Measurements from ENCODE around the gene SPDYE16. TPM values are rescaled to one million over a fixed set of nuclear protein-coding genes. Genes with fewer than 3 reads are reported as not detected.
"Not testable (repeated sequence)": the region's sequence is repeated elsewhere in the genome, so short reads cannot be mapped to it uniquely, and the experiment has no call there.

The SPDYE16 gene
- total RNA-seq, 2 donors from 2014 or later, result 0.10 TPM; not detected in 1

GRCh38 chr7:76498583-76499200 is 44.4 kb downstream of the SPDYE16 start:
- H3K27ac Mint-ChIP-seq; DNase-seq (ENCODE audit: low spot score in 2 of 2); H3K9me3 Mint-ChIP-seq; H3K36me3 Mint-ChIP-seq: not testable (repeated sequence)
- ATAC-seq, result peak in 1 of 2 donors; percentile 15

GRCh38 chr7:76497918-76498582 is 45.0 kb downstream of the SPDYE16 start:
- H3K36me3 Mint-ChIP-seq; H3K27ac Mint-ChIP-seq; DNase-seq (ENCODE audit: low spot score in 2 of 2); ATAC-seq; H3K9me3 Mint-ChIP-seq: not testable (repeated sequence)

- not testable (repeated sequence) for H3K36me3 Mint-ChIP-seq; H3K9me3 Mint-ChIP-seq; DNase-seq (ENCODE audit: low spot score in 2 of 2); ATAC-seq; H3K27ac Mint-ChIP-seq
Measured at GRCh38 chr7:76495717-76496116, 47.4 kb downstream of the SPDYE16 start.

GRCh38 chr7:76492139-76492538 is 51.0 kb downstream of the SPDYE16 start:
- H3K27ac Mint-ChIP-seq, ATAC-seq: not testable (repeated sequence)

GRCh38 chr7:76487969-76488368 is 55.1 kb downstream of the SPDYE16 start:
- not testable (repeated sequence) for H3K27ac Mint-ChIP-seq; H3K36me3 Mint-ChIP-seq; ATAC-seq; H3K9me3 Mint-ChIP-seq; DNase-seq (ENCODE audit: low spot score in 2 of 2)

More at GRCh38 chr7:76492139-76492538, 51.0 kb downstream of the SPDYE16 start:
- not testable (repeated sequence) for H3K36me3 Mint-ChIP-seq; DNase-seq (ENCODE audit: low spot score in 2 of 2); H3K9me3 Mint-ChIP-seq

- H3K27ac Mint-ChIP-seq, result peak overlapping the region; percentile 71 to 92
- H3K9me3 Mint-ChIP-seq; H3K36me3 Mint-ChIP-seq; DNase-seq (ENCODE audit: low spot score in 2 of 2): not testable (repeated sequence)
- ATAC-seq, result peak; percentile 98 to 99
Measured at GRCh38 chr7:76486618-76487017, 56.5 kb downstream of the SPDYE16 start.

- ATAC-seq, result peak in 1 of 2 donors; percentile 29
- peak overlapping the region in 1 of 2 donors; percentile 71 for H3K27ac Mint-ChIP-seq
- H3K9me3 Mint-ChIP-seq; DNase-seq (ENCODE audit: low spot score in 2 of 2); H3K36me3 Mint-ChIP-seq: not testable (repeated sequence)
Measured at GRCh38 chr7:76485822-76486610, 57.1 kb downstream of the SPDYE16 start.

GRCh38 chr7:76484456-76484855 is 58.6 kb downstream of the SPDYE16 start:
- not testable (repeated sequence) for DNase-seq (ENCODE audit: low spot score in 2 of 2); H3K27ac Mint-ChIP-seq; H3K36me3 Mint-ChIP-seq; H3K9me3 Mint-ChIP-seq; ATAC-seq

GRCh38 chr7:76483081-76483480 is 60.0 kb downstream of the SPDYE16 start:
- ATAC-seq; DNase-seq (ENCODE audit: low spot score in 2 of 2); H3K36me3 Mint-ChIP-seq; H3K9me3 Mint-ChIP-seq: not testable (repeated sequence)
- H3K27ac Mint-ChIP-seq, result peak overlapping the region in 1 of 2 donors; percentile 60

- DNase-seq (ENCODE audit: low spot score in 2 of 2); H3K36me3 Mint-ChIP-seq; H3K9me3 Mint-ChIP-seq; H3K27ac Mint-ChIP-seq; ATAC-seq: not testable (repeated sequence)
Measured at GRCh38 chr7:76482660-76483059, 60.4 kb downstream of the SPDYE16 start.

Other genes with a start within 250 kb of the SPDYE16 start
- 10 to 100 TPM; 42.5 to 78.1 TPM for gene HSPB1, start 240.6 kb downstream of the SPDYE16 start, total RNA-seq
- gene YWHAG, start 184.3 kb downstream of the SPDYE16 start, total RNA-seq, result 100 to 1,000 TPM; 103 to 143 TPM
- under 1 TPM; 0.61 to 0.62 TPM for gene SSC4D, start 133.6 kb downstream of the SPDYE16 start, total RNA-seq
- 10 to 100 TPM in 1 of 2 donors, 1 to 10 TPM in 1; 7.9 to 19.2 TPM for gene ZP3, start 118.3 kb downstream of the SPDYE16 start, total RNA-seq
- 10 to 100 TPM; 22.3 to 28.5 TPM for gene DTX2, start 81.6 kb downstream of the SPDYE16 start, total RNA-seq
- 1 to 10 TPM in 1 of 2 donors, under 1 TPM in 1; 0.68 to 1.6 TPM for gene UPK3B, start 32.7 kb downstream of the SPDYE16 start, total RNA-seq
- gene POMZP3, start 84.0 kb upstream of the SPDYE16 start, total RNA-seq, result 10 to 100 TPM in 1 of 2 donors, 1 to 10 TPM in 1; 7.9 to 12.3 TPM